Measurements from ENCODE around the gene CALHM3.

- no peak for TF ChIP-seq RARB (CRISPR knock-in tag; IDR thresholded peaks at IDR 0.05)
- no peak for TF ChIP-seq ZNF8 (CRISPR knock-in tag; IDR thresholded peaks at IDR 0.05)
- no peak for TF ChIP-seq GLIS3 (CRISPR knock-in tag; IDR thresholded peaks at IDR 0.05)
- no peak for TF ChIP-seq ZFP30 (CRISPR knock-in tag; IDR thresholded peaks at IDR 0.05)
- no peak for TF ChIP-seq ZNF70 (CRISPR knock-in tag; IDR thresholded peaks at IDR 0.05)
- TF ChIP-seq ARNTL (CRISPR knock-in tag; IDR thresholded peaks at IDR 0.05; ENCODE audit: borderline replicate concordance, low read depth), result no peak
- TF ChIP-seq PATZ1 (CRISPR knock-in tag; IDR thresholded peaks at IDR 0.05; ENCODE audit: borderline replicate concordance), result no peak
- no peak for TF ChIP-seq SNAI2 (CRISPR knock-in tag; IDR thresholded peaks at IDR 0.05)
- no peak for TF ChIP-seq BACH2 (CRISPR knock-in tag; IDR thresholded peaks at IDR 0.05; ENCODE audit: borderline replicate concordance)
- no peak for TF ChIP-seq PPARA (CRISPR knock-in tag; IDR thresholded peaks at IDR 0.05; ENCODE audit: borderline replicate concordance)
- no peak for TF ChIP-seq ISL1 (CRISPR knock-in tag; IDR thresholded peaks at IDR 0.05)
- TF ChIP-seq CREB5 (CRISPR knock-in tag; IDR thresholded peaks at IDR 0.05; ENCODE audit: low read depth), result no peak
Observed at GRCh38 chr10:103528549-103528948, 49.5 kb upstream of the CALHM3 start.
